Hematopoietic multipotent progenitor cell treated with erythropoietin and hydrocortisone succinate and interleukin-3 and kit ligand, for 4 days (in vitro differentiated cells): ENCODE measurements around the gene PRSS22.

Source experiments
- DNase-seq: peaks from one replicate; pipeline ENCODE4 v3.0.0-alpha.2; 2015

PRSS22 gene, protein sequence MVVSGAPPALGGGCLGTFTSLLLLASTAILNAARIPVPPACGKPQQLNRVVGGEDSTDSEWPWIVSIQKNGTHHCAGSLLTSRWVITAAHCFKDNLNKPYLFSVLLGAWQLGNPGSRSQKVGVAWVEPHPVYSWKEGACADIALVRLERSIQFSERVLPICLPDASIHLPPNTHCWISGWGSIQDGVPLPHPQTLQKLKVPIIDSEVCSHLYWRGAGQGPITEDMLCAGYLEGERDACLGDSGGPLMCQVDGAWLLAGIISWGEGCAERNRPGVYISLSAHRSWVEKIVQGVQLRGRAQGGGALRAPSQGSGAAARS

DNA sequence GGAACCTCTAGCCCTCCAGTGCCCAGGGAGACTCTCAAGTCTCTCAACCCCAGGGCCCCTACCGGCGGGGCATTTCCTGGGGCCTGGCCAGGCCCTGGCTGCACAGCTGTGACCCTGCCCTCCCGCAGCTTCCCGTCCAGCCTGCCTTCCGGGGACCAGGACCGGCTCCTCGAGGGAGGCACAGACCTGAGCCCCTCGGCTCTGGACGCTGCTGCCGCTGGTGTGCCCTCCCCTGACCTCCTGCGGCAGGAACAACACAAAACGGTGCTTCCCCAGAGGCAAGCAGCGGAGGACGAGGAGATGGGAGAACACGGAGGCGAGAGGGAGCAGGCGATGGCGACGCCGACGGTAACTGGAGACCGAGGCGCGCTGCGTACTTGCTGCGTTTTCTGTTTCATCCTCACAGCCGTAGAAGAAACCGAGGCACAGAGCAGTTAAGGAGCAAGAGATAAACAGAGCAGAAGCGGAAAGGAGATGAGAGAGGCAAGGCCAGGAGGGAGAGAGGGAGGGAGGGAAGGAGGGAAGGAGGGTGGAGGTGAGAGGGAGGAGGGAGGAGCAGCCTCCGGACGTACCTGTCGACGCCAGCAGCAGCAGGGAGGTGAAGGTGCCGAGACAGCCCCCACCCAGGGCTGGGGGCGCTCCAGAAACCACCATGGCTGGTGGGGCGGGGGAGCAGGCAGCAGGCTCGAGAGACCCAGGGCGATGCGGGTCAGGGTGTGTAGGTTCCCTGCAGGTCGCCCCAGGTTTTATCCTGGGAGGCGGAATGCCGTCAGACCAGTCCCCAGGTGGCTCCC lies at the start of gene PRSS22:
Gene PRSS22 (minus strand): TSS at position 720 of the 794 bp plus-strand sequence. CDS start 66 bp downstream, at position 654.
- DNase-seq: peak; percentile 17

DNA sequence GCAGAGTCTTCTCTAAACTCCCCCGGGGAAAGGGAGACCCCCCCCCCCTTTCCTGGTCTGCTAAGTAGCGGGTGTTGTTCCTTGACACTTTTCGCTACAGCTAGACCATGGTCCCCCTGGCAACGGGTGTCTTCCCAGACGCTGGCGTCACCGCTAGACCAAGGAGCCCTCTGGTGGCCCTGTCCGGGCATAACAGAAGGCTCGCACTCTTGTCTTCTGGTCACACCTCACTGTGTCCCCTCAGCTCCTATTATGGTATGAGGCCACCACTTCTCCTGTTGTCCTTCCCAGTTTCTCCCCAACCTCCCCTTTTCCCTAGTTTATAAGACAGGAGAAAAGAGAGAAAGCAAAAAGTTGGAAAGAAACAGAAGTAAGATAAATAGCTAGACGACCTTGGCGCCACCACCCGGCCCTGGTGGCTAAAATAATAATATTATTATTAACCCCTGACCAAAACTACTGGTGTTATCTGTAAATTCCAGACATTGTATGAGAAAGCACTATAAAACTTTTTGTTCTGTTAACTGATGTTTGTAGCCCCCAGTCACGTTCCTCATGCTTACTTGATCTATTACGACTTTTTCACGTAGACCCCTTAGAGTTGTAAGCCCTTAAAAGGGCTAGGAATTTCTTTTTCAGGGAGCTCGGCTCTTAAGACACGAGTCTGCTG lies 49.2 kb upstream of the PRSS22 start:
- DNase-seq: peak; percentile 79

DNA sequence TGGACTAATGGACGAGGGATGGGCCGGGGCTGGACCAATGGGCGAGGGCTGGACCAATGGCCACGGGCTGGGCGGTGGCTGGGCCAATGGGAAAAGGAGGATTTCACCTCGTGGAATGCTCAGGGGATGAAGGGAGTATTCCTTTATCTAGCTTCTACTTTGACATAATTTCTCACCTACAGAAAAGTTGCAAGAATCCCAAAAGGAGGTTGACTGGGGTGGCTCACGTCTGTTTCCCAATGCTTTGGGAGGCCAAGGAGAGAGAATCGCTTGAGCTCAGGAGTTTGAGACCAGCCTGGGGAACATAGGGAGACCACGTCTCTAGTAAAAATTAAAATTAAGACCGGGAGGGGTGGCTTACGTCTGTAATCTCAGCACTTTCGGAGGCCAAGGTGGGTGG lies 48.0 kb upstream of the PRSS22 start:
- no peak for DNase-seq

DNA sequence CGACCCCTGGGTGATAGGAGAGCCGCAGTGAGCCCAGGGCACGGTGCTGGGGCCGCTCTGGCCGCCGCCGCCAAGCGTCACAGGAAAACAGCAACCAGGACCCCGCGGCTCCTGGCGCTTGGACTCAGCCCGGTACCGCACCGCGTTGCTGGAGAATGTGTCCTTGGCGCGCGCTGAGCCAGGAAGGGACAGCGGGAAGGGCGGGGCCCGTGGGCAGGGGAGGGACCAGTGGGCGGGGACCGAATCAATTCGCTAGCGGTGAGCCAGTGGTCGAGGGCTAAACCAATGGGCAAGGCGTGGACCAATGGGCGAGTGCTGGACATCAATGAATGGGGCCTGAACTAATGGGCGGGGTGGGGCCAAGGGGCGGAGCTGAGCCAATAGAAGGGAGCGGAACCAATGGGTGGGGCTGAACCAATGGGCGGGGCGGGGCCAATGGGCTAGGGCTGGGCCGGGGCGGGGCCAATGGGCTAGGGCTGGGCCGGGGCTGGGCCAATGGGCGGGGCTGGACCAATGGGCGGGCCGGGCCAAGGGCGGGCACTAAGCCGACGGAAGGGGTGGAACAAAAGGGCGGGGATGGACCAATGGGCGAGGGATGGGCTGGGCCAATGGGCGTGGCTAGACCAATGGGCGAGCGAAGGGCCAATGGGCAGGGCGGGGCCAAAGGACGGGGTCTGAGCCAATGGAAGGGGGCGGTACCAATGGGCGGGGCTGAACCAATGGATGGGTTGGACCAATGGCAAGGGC lies 47.4 kb upstream of the PRSS22 start:
- DNase-seq: peak; percentile 100

DNA sequence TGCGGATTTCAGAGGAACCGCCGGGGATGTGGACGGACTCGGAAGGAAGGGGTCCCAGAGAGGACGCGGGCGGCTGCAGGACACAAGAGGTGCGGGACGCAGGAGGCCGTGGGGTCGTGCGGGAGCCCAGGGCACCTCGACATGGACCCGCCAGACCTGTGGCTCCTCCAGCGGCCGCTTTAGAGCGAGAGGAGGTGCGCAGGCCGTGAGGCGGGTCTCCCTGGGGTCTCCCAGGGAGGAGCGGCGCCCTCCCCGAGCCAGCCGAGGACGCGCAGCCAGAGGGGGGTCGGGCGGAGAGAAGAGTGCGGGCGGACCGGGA lies 46.9 kb upstream of the PRSS22 start:
- DNase-seq: no peak

DNA sequence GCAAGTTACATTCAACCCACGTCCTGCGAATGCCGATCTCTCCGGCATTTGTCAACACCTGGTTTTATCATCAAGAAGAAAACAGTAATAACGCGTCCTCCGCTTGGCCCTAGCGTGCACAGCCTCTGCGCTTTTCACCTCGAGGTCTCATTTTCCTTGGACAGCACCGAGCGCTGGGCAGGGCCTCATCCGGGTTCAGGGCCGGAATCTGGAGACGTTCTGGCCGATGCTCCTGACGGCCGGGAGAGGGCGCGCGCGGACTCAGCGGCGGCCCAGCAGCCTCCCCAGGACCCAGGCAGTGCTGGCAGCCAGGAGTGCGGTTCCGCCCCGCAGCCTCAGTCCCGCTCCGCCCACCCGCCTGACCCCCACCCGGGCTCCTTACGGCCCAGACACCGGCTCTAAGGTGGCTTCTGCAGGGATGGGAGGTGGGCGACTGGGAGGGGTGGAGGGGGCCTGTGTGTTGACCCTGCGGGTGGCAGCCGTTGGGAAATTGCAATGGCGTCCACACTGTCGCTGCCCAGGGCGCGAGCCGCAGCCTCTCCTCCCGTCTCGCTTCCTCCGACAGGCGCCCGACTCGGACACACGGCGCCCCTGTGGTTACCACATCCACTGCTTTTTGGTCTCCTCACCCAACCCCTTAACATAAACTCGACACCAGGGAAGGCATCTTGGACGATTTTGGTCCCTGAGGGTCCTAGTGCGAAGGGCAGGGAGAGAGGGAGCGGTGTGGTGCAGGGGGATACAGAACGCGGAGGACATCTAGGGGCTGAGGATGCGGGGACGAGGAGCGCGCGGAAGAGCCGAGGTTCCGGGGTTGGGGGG lies 46.3 kb upstream of the PRSS22 start:
- DNase-seq: peak; percentile 94

DNA sequence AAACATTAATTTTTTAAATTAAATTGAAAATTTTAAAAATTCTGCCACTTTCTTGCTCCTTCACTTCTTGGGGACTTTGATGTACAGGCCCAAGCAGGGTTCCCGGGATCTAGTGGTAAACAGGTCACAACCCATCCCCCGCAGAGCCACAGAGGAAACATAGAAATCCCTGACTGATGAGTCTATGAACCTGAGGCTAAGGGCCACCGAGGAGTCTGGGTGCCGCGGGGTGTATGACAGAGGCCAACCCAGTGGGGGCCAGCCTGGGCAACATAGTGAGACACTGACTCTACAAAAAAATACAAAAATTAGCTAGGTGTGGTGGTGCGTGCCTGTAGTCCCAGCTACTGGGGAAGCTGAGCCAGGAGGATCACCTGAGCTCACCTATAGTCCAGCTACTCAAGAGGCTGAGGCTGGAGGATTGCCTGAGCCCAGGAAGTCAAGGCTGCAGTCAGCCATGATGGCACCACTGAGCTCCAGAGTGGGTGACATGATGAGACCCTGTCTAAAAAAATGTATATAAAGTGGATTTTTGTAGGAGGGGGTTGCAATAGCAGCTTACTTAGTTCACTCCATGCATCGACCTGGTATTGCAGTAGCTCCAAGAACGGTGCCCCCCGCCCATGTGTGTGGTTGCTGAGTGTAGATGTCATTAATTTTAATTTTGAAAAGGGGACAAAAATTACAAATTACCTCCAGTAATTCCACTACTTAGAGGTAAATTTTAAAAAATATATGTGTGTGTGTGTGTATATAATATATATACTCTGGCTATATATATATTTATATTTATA lies 44.6 kb upstream of the PRSS22 start:
- DNase-seq: no peak

DNA sequence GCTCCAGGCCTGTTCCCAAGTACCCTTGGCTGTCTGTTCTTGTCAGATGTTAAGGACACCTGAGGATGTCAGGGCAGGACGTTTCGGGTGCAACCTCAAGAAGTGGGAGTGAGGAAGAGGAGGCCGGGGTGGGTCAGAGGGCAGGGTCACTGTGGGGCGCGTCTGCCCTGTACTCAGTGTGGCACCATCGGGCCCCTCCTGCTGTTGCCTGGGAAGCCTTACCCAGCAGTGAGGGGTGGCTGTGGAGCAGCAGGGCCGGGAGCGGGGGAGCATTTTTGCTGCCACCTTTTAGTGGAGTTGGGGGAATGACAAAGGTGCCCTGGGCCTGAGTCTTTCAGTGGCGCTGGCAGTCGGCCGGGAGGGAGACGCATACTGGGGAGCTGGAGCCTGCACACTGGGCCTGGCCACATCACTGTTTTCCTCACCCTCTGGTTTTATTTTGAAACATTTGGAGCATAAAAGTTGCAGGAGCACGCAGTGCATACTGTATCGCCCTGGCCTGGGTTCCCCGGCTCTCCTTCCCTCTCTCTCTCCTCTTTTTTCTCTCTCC lies 42.6 kb upstream of the PRSS22 start:
- DNase-seq: no peak

DNA sequence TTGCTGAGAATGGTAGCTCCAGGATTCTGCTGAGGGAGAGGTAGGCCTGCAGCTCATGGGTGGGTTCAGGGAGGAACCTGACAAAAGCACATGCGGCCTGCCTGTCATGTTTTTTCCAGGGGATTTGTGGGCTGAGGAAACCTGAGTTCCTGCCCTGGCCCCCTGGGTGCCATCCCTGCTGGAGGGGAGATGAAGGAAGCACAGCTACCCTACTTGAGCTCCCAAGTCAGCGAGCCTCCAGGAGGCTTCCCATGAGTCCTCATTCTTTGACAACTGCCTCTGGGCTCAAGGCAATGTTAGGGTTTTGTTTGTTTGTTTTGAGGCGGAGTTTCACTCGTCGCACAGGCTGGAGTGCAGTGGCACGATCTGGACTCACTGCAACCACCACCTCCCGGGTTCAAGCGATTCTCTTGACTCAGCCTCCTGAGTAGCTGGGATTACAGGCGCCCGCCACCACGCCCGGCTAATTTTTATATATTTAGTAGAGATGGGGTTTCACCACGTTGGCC lies 41.6 kb upstream of the PRSS22 start:
- no peak for DNase-seq

DNA sequence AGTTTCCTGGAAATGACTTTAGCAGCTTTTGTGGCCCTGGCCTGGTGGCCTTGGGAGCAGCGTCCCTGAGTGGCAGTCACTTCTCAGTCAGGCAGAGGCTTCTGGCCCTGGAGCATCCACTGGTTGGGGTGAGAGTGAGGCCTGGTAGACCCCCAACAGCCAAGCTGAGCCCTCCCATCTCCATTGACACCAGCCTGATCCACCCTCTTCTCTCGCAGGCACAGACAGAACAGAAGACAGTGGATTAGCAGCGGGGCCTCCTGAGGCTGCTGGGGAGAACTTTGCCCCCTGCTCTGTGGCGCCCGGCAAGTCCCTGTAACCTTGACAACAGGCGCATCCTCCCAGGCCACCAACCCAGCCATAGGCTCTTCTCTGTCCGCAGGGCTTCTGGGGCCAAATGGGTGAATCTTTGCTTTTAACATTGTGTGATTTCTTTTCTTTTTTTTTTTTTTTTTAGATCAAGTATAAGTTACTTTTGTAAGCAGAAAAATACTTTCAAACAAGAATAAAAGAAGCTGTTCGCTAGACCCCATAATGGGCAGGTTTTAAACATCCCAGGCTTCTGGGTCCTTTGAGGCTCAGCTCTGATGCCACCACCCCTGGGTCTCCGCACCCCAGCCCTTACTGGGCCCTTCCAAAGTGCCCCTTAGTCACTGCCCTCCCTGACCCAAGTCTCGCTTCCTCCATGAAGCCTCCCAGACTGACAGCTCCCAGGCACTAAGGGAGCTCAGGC lies 41.0 kb upstream of the PRSS22 start:
- no peak for DNase-seq

DNA sequence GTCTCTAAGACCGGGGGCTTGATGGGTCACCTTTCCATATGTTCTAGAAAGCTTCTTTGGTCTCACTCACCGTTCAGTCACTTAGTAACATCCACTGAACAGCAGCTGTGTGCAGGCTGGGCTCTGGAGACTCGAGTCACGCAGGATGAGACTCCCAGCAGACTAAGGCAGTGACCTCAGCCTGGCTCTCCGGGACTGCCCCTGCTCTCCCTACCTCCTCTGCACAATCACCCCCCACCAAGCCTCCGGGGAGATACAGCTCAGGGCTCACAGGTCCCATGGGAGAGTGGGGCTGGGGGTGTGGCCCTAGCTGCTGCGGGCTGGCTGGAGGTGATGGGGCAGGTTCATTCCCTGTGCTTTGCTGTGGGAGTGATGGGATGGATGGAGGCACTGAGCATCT lies 39.1 kb upstream of the PRSS22 start:
- DNase-seq: no peak

DNA sequence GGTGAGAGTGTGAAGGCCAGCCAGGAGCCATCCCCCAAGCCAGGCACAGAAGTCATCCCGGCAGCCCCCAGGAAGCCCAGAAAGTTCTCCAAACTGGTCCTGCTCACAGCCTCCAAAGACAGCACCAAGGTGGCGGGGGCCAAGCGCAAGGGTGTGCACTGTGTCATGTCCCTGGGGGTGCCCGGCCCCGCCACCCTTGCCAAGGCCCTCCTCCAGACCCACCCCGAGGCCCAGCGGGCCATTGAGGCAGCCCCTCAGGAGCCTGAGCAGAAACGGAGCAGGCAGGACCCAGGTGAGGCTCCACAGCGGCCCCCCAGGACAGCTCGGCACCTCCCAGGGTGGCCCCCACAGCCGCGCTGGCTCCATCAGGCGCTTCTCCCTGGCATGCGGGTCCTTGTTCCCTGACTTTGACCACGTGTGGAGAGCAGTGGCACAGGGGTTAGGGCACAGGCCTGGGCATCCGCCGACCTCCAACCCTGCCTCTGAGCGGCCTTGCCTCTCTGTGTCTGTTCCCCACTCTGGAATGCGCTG lies 38.6 kb upstream of the PRSS22 start:
- DNase-seq: no peak

DNA sequence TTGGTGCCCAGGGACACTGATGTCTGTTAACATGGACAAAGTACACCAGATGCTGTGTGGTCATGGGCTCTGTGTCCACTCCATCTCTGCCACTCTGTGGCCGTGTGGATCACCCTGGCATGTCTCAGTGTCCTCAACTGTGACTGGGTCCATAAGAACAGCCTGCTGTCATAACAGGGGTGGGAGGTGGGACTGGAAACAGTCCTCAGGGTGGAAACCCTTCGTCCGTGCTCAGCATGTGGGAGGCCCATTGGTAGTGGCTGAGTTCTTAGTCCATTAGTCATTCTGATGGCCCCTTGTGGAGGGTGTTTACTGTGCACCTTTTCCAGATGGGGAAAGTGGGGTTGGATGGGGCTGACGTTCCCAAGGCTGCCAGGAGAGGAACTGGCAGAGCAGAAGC lies 37.8 kb upstream of the PRSS22 start:
- no peak for DNase-seq

DNA sequence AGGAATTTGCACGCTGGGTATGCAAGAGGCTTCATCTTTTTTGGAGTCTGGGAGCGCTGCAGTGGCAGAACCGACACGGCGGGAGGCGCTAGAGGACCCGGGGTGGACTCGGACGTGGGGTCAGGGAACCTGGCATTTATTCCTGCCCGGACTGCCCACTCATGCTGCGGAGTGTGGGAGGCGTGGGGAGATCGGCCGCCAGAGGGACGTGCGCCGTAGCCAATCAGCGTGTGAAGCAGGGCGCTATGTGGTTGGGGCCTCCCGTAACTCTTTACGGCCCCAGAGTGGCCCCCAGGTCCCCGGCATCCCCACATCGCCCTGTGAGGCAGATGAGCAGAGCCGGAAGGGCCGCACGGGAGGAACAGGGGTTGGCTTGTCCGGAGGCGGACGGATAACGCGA lies 36.3 kb upstream of the PRSS22 start:
- DNase-seq: no peak

DNA sequence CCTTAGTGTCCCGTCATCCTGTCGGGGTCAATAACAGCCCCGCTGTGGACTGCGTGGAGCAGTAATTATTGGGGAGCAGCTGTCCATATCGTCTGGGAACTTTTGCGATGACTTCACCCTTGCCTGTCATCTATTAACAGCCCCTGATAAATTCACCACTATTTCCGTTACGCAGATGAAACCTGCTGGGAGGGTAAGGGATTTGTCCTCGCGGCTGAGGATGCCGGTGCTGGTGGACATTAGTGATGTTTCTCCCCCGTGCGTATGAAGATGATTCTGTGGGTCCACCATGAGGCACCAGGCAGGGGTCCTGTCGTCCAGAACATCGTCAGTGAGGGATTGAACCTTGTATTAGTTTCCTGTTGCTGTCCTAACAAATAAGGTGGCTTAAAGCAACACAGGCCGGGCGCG lies 26.1 kb upstream of the PRSS22 start:
- no peak for DNase-seq

DNA sequence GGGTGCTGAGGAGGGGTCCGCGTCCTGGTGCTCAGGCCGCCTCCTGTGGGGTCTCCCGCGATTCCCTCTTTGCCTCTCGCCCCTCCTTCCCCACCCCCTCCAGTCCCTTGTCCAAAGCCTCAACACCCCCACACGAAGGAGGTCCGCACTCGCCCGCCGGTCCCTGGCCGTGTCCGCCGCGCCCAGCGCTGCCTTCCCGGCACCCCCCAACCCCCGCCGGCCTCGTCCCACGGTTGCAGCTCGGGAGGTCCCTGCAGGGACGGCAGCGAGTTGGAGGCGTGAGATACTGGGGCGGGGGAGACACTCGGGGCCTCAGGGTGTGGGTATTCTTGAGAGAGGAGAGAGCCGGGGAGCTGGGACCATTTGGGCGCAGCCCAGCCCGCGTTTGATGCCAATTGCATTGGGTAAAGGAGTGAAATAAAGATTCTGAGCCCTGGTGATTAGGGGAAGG lies 25.5 kb upstream of the PRSS22 start:
- DNase-seq: peak; percentile 35

DNA sequence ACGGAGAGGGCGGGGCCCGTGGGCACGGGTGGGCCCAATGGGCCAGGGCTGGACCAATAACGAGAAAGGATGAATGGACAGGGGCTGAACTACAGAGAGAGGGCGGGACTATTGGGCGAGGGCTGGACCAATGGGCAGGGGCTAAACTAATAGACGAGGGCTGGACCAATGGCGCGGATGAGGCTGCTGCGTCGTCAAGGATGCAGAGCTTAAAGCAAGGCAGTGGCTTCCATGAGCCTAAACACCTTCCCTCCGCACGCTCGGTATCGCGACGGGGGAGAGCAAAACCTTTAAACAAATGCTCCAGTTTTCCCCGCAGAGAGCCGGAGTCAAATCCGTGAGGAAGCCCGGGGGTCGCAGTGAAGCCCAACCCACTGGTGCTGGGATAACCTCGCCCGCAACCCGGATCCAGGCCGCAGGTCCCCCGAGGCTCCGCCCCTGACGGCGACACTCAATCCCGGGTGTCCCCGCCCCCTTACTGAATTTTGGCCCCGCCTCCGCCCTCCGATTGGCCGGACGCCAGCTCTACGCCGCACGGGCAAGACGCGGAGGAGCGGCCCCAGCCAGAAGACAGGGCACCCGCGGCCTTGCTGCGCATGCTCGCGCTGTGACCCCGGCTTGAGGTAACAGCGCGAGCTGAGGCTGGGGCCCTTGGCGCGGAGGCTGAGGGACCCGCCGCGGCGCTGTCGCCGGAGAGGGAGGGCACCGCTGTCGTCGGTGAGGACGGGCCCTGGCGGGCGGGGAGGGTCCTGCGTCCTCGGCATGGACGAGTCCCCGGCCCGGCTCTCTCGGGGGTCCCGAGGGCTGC lies 24.9 kb upstream of the PRSS22 start, which contains the start of gene FLYWCH2:
Gene FLYWCH2 (plus strand): TSS at position 566 of the 808 bp plus-strand sequence. CDS start 13,235 bp downstream, outside the sequence.
- peak; percentile 100 for DNase-seq

DNA sequence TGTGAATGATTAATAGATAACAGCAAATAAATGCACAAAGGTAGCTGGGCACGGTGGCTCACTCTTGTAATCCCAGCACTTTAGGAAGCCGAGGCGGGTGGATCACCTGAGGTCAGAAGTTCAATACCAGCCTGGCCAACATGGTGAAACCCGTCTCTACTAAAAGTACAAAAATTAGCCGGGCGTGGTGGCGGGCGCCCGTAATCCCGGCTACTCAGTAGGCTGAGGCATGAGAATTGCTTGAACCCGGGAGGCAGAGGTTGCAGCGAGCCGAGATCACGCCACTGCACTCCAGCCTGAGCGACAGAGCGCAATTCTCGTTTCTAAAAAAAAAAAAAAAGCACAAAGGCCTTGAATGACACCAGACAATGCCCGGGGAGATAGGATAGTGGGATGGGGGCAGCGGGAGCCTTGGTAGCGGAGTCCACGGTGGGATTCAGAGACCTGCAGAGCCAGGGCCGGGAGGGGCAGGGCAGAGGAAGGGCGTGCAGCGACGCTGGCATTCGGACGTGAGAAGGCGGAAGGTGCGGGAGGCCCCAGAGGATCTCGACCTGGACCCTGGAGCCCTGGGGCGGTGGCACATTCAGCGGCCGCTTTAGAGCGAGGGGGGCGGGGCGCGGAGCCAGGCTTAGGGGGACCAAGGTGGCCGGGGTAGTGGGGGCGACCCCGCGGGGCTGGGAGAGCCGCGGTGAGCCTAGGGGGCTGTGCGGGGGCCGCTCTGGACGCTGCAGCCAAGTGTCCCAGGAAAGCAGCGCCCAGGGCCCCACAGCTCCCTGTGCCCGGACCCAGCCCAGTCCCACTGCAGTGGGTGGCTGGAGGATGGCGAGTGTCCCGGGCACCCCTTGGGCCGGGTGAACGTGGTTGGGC lies 24.0 kb upstream of the PRSS22 start:
- peak; percentile 65 for DNase-seq
